GM23248 (cell line): ENCODE data around the gene SLC5A11.

Experiments
- EZH2 ChIP-seq: fragments of 200-600 bp; sonication (generic); IDR thresholded peaks from 2 replicates; pipeline ENCODE4 v1.6.1; 2018; ENCODE audit warnings: antibody characterized with exemption, mild to moderate bottlenecking; ENCODE audit not compliant: insufficient read depth, poor library complexity, severe bottlenecking
- EZH2phosphoT487 ChIP-seq: fragments of 200-600 bp; sonication (generic); IDR thresholded peaks from 2 replicates; pipeline ENCODE4 v1.6.1; 2018; ENCODE audit warnings: antibody characterized with exemption, moderate library complexity, mild to moderate bottlenecking, low read depth; ENCODE audit not compliant: insufficient read depth

DNA sequence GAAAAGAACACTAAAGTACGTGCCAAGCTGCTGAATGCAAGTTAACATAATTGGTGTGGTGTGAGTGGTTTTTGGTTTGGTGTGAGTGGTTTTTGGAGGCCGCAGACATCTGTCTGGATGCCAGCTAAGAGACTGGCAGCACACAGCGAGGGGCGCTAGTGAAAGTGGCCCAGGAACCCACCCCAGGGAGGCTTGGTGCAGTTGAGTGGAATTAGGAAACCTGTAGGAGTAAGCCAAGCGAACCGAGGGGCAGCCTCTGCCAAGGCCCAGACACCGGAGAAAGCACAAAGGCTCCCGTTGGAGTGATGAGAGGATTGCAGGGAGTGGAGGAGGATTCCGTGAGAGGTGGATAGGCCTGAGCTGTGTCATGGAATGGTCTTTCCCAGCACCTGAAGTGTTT, 24.6 kb upstream of the SLC5A11 start:
- no peak for TF ChIP-seq EZH2phosphoT487
- TF ChIP-seq EZH2 = no peak
